SKM-1 (cell line): ENCODE results near the gene MAP7D2.

ENCODE experiments used
- DNase-seq: peaks from one replicate; lab custom pipeline; 2025; ENCODE audit not compliant: unreplicated experiment; lab: John Stamatoyannopoulos, UW

MAP7D2 gene

DNA sequence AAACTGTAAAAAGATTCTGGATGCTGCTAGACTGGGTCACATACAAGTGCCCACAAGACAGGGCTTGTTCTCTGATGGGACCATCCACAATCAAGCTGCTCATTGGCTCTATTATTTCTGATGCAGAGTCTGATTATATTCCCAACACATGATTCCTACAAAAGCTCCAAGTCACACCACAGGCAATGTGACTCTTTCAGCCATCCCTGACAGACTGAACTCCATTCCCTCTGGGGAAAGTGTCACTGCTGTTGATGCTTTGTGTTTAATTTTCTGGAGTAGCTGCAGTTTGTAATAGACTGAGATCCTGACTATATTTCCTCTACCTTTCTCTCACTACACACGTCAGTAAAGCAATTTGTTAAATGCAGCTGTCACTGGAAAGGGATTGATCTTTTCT lies 70.5 kb downstream of the MAP7D2 start:
- no peak for DNase-seq

- DNase-seq, result no peak
Measured at GRCh38 chrX:20042221-20042620, 74.5 kb downstream of the MAP7D2 start.

DNA sequence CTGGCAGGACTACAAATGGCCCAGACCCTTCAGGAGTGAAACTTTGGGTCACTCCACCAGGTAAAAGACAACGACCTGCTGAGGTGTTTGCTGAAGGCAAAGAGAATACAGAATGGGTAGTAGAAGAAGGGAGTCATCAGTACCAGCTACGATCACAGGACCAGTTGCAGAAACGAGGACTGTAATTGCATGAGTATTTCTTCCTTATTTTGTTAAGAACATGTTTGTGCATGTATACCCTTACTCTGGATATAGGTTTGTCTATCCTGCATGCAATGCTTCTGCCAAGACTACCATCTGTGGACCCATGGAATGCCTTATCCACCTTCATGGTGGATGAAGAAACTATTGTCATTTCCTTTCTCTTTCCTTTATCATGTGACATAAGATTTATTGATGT lies 77.7 kb downstream of the MAP7D2 start:
- no peak for DNase-seq

- DNase-seq, result no peak
Measured at GRCh38 chrX:20037186-20037585, 79.5 kb downstream of the MAP7D2 start.

DNA sequence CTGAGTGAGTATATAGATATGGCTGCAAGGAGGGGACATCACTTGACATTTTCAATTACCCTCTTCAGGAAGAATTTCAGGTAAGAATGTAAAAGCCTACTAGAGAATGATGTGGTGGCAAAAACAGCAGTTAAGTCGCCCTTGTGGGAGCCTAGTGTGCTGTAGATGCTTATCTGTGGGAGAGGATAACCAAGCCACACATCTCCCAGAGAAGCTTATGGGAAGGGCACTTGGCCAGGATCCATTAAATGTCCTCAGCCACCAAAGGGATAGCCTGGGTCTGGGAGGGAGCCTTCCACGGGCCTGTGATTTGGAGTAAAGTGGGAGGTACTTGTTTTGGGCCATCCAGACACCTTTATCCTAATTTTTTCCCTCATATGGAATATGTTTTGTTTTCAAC lies 84.5 kb downstream of the MAP7D2 start:
- DNase-seq, result no peak

- no peak for DNase-seq
Measured at GRCh38 chrX:20029728-20030127, 87.0 kb downstream of the MAP7D2 start.

DNA sequence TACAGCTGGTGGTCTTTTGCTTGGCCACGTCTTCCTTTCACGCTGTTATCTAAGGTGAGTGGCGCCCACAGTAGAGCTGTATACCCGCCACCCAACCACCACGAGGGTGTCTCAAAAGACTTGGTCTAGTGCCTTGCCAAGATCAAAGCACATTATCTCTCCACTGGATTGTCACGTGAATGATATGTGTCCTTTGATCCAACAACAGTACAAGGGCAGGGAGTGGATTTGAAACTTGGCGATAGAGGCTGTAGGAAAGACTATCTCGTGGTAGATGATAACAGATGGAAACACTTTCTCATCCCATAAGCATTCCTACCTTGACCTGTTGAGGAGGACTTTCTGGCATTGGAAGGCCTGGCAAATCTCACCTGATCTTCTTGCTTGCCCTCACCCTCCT lies 88.1 kb downstream of the MAP7D2 start:
- DNase-seq, result no peak

DNA sequence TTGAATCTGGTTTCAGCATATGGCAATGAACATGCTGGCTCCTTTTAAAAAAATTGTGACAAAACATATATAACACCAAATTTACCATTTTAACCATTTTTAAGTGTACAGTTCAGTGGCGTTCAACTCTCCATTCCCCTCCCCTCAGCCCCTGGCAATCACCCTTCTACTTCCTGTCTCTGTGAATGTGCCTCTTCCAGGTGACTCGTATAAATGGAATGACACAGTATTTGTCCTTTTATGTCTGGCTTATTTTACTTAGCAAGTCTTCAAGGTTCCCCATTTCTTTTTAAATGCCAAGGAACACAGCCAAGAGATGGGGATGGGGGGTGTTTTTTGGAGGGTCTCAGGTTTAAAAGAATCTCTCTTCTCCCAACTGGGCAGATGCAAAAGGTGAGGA lies 90.4 kb downstream of the MAP7D2 start:
- DNase-seq, result no peak

- DNase-seq, result no peak
Measured at GRCh38 chrX:20019672-20020365, 96.9 kb downstream of the MAP7D2 start.

DNA sequence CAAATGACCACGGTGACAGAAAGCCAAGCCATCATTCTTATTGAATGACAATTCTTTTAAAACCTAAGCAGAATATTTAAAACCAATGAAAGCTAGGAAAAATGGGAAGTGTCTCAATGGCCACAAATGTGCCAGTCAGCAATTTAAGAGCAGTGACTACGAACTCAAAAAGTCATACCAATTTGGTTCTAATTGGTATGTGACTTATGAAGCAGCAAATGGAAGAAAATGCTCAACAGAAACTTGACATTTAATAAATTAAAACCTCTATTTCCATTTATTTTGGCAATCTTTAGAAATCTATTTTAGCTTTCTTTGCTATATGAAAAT lies 100.1 kb downstream of the MAP7D2 start:
- no peak for DNase-seq

GRCh38 chrX:20015945-20016615 lies 100.6 kb downstream of the MAP7D2 start:
- DNase-seq, result no peak

DNA sequence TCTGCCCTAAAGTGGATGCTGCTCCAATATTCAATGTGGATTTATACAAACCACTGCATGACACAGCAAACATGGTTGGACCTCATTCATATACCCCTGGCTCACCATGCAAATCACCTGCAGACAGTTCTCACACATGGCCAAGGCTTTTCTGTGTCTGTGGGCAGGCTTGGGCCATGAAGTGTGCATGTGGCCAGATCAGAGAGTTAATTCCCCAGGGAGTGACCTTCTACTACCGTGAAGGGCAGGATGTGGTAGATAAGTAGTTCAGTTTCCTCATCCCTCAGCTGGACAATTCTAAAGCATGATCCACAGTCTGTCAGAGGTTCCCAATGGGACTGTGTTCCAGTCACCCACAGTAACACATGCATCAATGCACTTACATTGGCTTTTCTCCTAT lies 101.3 kb downstream of the MAP7D2 start:
- DNase-seq, result no peak

GRCh38 chrX:20011608-20012007 lies 105.1 kb downstream of the MAP7D2 start:
- DNase-seq, result no peak

GRCh38 chrX:20007962-20008622 lies 108.6 kb downstream of the MAP7D2 start:
- DNase-seq, result no peak

DNA sequence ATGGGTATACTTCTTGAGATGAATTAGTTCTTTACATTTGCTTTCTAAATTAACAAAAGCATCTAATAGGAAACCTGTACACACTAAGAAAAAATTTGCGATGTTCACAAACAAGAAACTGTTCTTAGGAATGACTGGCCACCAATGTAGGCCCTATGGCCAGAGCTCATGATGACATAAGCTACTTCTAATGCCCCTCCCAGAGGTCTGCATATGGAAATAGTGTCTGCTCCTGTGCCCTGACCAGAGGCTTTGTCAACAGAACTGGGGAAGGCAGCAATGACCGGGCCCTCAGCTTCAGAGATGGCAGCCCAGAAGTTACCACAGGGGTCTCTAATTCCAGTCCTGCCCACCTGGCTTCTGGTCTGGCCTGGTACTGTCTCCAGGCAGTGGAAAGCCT lies 110.8 kb downstream of the MAP7D2 start:
- DNase-seq, result no peak

DNA sequence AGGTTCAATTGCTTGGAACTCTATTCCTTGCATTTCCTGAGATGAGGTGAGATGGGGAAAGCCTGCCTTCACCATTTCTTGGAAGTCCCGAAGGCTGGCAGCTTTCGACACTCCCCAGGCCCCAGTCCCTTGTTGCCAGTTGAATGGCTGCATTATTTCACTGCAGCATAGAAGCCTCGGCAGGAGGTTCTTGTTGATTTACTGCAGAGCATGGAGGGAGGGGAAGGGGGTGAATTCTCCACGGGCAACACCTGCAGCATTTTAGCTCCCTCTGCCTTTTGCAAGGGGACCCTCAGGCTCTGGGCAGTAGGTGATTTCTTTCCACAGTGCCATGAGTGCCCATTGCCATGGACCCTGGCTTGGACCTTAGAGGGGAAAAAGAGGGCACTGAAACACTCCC lies 115.1 kb downstream of the MAP7D2 start:
- DNase-seq, result no peak

GRCh38 chrX:19991350-19991718 lies 125.4 kb downstream of the MAP7D2 start:
- DNase-seq, result no peak

- peak; percentile 55 for DNase-seq
Measured at GRCh38 chrX:19990556-19991349, 126.0 kb downstream of the MAP7D2 start, which contains the start of gene BCLAF3. Gene BCLAF3, minus strand, starts transcription at chrX:19991061. Its CDS starts 20,797 bp downstream, at chrX:19970264.

- no peak for DNase-seq
Measured at GRCh38 chrX:19990151-19990555, 126.6 kb downstream of the MAP7D2 start.

DNA sequence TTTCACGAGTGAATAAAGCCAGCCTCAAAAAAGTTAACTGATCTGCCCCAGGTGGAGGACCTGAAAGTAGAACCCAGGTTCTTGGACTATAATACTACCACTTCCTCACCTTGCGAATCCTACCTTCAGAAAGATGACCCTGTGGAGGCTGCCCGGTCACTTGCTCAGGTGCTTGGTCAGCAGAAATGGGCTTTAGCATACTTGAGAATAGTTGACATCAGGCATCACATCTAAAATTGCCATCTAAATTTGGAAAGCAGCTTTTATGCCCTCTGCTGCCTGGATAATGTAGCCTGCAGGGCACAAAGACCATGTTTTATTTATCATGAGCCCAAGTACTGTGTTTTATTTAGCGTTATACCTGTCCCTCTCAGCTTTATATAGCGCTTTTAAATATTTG lies 128.9 kb downstream of the MAP7D2 start:
- DNase-seq, result no peak

DNA sequence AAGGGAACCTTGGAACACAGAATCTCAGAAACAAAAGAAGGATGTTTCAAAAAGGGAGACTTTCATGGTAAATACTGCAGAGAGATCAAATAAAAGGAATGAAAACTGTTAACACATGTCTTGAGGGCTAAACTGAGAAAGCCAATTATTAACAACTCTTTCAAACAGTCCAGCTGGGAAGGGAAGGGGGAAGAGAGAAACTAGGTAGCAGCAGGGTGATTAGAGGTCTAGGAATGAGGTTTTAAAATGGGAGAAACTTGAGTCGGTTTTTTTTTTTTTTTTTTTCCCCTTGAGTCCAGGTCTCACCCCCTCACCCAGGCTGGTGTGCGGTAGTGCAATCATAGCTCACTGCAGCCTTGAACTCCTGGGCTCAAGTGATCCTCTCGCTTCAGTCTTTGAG lies 130.2 kb downstream of the MAP7D2 start:
- DNase-seq, result no peak

DNA sequence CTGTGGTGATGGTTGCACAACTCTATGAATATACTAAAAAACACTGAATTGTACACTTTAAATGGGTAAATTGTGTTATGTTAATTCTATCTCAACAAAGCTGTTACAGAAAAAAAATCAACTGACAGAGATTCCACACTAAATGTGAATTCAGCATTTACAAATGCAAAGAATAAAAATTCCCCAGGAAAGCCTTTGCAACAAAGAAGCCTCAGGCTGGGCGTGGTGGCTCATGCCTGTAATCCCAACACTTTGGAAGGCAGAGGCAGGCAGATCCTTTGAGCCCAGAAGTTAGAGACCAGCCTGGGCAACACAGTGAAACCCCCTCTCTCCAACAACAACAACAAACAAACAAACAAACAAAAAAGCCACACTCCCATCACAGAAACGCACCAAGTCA lies 134.8 kb downstream of the MAP7D2 start:
- no peak for DNase-seq
